HG03439 (cell line): ENCODE data around the gene FAM229A.

Experiments
- ATAC-seq: cut with Tn5 transposase; IDR thresholded peaks from one replicate; pipeline ENCODE4 v1.9.1; 2021; ENCODE audit warnings: mild to moderate bottlenecking, moderate library complexity; ENCODE audit not compliant: unreplicated experiment

FAM229A gene

GRCh38 chr1:32332290-32333079, 29.8 kb downstream of the FAM229A start:
- no peak for ATAC-seq

- ATAC-seq, result no peak
These were observed 30.7 kb downstream of the FAM229A start for GRCh38 chr1:32331549-32331948.

- no peak for ATAC-seq
These were observed 31.6 kb downstream of the FAM229A start for GRCh38 chr1:32330558-32331151.

GRCh38 chr1:32329931-32330466, 32.3 kb downstream of the FAM229A start:
- ATAC-seq, result no peak

GRCh38 chr1:32327204-32327603, 35.1 kb downstream of the FAM229A start:
- ATAC-seq, result no peak

- no peak for ATAC-seq
These were observed 40.5 kb downstream of the FAM229A start for GRCh38 chr1:32321712-32322291.

GRCh38 chr1:32318127-32318869, 44.0 kb downstream of the FAM229A start:
- no peak for ATAC-seq

GRCh38 chr1:32316903-32317277, 45.4 kb downstream of the FAM229A start:
- no peak for ATAC-seq

- ATAC-seq, result no peak
These were observed 50.4 kb downstream of the FAM229A start for GRCh38 chr1:32311709-32312393.
